Bladder microvascular endothelial cell (primary cell): ENCODE results near the gene FOXR1. TPM values are rescaled to one million over a fixed set of nuclear protein-coding genes. Genes with fewer than 3 reads are reported as not detected.

Source experiments
- total RNA-seq: library from RNA; depleted of rRNA; stranded (reverse); fragments of >200 nt; gene quantifications from 2 replicates; pipeline ENCODE4 v1.2.3, GENCODE V29; 2014

Gene FOXR1, protein sequence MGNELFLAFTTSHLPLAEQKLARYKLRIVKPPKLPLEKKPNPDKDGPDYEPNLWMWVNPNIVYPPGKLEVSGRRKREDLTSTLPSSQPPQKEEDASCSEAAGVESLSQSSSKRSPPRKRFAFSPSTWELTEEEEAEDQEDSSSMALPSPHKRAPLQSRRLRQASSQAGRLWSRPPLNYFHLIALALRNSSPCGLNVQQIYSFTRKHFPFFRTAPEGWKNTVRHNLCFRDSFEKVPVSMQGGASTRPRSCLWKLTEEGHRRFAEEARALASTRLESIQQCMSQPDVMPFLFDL
- total RNA-seq: not detected in 2 replicates

DNA sequence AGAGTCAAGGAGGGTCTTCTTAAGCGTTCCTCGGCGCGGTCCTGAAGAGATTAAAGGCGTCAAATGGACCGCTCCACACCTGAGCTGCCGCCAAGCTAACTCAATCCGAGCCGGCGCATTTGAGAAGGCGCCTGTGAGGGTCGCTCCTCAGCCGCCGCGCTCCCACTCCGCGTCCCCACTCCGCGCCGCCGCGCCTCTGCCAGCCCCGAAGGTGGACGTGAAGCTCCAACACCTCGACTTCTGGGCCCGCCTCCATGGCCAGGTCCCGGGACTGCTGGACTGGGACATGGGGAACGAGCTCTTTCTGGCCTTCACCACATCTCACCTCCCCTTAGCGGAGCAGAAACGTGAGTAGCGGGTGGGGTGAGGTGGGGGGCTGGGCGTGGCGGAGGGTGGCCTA is at the start of gene FOXR1:
Gene FOXR1 (plus strand): TSS at position 116 of the 400 bp plus-strand sequence. CDS start 171 bp downstream, at position 287.

DNA sequence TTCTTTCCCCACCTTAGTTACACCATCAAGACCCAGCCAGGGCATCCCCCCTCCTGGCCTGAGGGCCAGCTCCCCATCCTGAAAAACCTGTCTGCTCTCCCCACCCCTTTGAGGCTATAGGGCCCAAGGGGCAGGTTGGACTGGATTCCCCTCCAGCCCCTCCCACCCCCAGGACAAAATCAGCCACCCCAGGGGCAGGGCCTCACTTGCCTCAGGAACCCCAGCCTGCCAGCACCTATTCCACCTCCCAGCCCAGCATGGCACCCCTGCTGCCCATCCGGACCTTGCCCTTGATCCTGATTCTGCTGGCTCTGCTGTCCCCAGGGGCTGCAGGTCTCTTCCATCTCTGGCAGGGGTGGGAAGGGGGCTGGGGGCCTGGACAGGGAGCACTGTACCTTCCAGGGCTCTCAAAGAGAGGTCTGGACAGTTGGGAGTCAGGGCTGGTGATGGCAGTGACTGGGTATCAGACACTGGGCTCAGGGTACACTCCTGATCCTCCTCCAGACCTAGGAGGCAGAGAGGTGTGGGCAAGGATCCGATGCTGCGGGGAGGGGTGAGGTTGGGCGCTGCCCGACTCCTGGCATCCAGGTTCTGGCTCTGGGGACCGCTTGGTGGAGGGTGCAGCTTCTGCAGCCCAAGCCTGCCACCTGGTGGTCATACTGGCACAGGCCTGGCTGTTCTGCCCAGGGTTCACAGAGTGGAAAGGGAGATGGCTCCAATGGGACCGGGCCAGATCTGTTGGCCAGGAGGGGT is 15.3 kb upstream of the FOXR1 start, which contains the start of gene UPK2:
Gene UPK2 (plus strand): TSS at position 205 of the 753 bp plus-strand sequence. CDS start 53 bp downstream, at position 258.

DNA sequence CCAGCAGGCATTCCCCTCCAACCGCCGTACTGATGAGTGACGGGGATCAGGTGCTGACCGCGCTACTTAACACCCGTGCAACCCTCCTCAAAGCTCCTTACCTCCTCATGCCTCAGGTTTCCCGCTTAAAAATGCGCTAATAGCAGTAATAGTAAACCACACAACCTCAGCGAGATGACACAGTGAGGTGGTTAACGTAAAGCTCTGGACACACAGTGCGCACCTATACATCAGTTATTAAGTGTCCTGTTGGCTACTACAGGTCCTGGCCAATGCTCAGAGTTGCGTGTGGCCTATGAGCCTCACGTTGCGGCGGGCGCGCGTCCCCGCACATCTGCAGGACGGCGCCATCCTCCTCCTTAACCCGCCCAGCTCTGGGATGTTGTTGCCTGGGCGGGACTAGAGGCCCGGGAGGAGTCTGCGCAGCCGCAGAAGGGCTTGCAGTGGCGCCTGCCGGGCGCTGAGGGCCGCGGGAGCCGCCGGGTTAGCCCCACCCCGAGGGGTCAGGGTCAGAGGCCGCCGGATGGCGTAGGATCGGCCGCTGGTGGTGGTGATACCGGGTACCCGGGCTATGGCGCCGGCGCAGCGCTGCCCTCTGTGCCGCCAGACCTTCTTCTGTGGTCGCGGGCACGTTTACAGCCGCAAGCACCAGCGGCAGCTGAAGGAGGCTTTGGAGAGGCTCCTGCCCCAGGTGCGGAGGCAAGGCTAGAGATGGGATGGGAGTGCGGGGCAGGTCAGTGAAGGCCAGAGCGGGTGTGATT is 26.2 kb downstream of the FOXR1 start, which contains the start of gene CENATAC:
Gene CENATAC (plus strand): TSS at position 512 of the 761 bp plus-strand sequence. CDS start 60 bp downstream, at position 572.

DNA sequence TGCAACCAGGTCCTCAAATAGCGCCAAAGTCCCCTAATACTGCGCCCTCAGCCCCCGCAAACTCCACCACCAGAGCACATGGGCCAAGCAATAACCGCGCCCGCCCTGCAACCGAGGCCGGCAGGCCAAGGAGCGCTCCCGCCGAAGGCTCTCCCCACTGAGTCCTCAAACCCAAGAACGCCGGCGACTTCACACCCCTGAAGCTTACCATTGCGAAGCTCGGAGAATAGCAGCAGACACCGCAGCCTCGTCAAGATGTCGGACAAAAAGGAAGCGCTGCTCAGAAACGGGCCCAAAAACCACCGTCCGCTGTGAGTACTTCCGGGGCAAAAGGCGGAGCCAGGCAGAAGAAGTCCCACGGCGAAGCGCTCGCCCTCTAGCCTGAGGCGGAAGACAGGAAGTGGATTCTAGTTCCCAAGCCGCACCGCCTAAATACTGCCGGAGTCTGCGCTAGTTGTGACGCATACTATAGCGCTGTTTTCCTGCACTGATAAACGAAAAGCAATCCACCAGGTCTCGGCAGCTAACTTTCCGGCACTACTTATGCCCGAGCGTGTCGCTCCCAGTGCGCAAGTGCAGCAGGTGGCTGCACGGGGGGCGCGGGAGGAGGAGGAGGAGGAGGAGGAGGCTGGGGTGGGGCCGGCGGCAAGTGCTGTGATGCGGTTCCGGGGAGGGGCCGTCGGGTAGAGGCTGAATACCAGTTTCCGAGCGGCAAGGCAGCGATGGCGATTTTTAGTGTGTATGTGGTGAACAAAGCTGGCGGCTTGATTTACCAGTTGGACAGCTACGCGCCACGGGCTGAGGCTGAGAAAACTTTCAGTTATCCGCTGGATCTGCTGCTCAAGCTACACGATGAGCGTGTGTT is 46.7 kb downstream of the FOXR1 start, which contains the start of the genes RPS25 and TRAPPC4:
Gene RPS25 (minus strand): TSS at position 270 of the 865 bp plus-strand sequence. CDS start 59 bp downstream, at position 211.
Gene TRAPPC4 (plus strand): TSS at position 693 of the 865 bp plus-strand sequence. CDS start 30 bp downstream, at position 723.

DNA sequence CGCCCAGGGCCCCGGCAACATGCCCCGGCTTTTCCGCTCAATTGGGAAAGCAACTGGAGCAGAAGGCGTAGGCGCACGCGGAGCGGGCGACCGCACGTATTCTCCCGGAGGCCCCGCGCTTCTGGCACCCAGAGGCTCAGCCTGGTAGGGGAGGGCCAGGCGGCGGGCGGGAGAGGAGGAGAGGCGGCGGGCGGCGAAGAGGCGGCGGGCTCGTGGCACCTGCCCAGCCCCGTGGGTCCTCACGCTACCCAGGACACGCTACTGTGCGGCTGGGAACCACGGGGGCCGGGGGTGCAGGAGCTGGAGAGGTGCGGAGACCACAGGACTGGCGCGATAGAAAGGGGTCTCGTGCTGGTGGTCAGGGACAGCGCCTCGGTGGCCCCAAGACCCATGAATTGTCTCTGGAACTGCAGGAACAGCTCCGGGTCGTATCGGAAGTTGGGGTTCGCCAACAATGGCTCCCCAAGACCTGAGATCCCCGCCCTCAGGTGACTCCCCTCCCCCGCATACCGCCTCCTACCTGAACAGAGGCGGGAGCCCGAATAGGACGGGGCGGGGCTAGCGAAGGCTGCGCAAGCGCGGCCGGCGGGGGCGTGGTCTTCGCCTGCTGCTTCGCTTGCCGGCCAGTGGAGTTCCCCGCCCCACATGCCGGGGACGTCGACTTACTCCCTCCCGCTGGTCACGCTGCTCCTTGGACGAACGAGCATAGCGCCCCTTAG is 58.9 kb downstream of the FOXR1 start, which contains the start of gene SLC37A4:
Gene SLC37A4 (minus strand): TSS at position 549 of the 719 bp plus-strand sequence.

Other genes with a start within 250 kb of the FOXR1 start
- gene DDX6, start 180.6 kb upstream of the FOXR1 start, total RNA-seq: 76.4 and 159 TPM in 2 replicates
- not detected in 2 replicates for gene CXCR5, start 87.9 kb upstream of the FOXR1 start, total RNA-seq
- 7.3 and 24.8 TPM in 2 replicates for gene BCL9L, start 45.8 kb upstream of the FOXR1 start, total RNA-seq
- gene UPK2, start 15.5 kb upstream of the FOXR1 start, total RNA-seq: not detected in 2 replicates
- 10.2 and 20.0 TPM in 2 replicates for gene CENATAC, start 26.4 kb downstream of the FOXR1 start, total RNA-seq
- 385 and 658 TPM in 2 replicates for gene RPS25, start 46.6 kb downstream of the FOXR1 start, total RNA-seq
- gene TRAPPC4, start 47.0 kb downstream of the FOXR1 start, total RNA-seq: 87.9 and 137 TPM in 2 replicates
- gene SLC37A4, start 59.1 kb downstream of the FOXR1 start, total RNA-seq: 12.5 and 17.0 TPM in 2 replicates
- gene HYOU1, start 85.4 kb downstream of the FOXR1 start, total RNA-seq: 125 and 188 TPM in 2 replicates
- gene VPS11, start 96.1 kb downstream of the FOXR1 start, total RNA-seq: 19.8 and 35.4 TPM in 2 replicates
- 2.5 and 2.6 TPM in 2 replicates for gene HMBS, start 113.1 kb downstream of the FOXR1 start, total RNA-seq
- gene DPAGT1, start 130.1 kb downstream of the FOXR1 start, total RNA-seq: 9.4 and 26.6 TPM in 2 replicates
- gene C2CD2L, start 135.6 kb downstream of the FOXR1 start, total RNA-seq: 2.1 and 4.5 TPM in 2 replicates
- 11.8 and 23.6 TPM in 2 replicates for gene HINFP, start 149.8 kb downstream of the FOXR1 start, total RNA-seq
- under 0.01 TPM in 1 of 2 replicates, not detected in the other for gene ABCG4, start 177.3 kb downstream of the FOXR1 start, total RNA-seq
- gene NLRX1, start 197.0 kb downstream of the FOXR1 start, total RNA-seq: 11.7 and 19.3 TPM in 2 replicates
- gene NHERF4, start 213.7 kb downstream of the FOXR1 start, total RNA-seq: not detected in 2 replicates
- gene CBL, start 234.6 kb downstream of the FOXR1 start, total RNA-seq: 8.3 and 18.8 TPM in 2 replicates